HG02981 (cell line): ENCODE data around the gene BLOC1S3.

Experiments used
- ATAC-seq: cut with Tn5 transposase; IDR thresholded peaks from one replicate; pipeline ENCODE4 v1.9.1; 2021; ENCODE audit warnings: mild to moderate bottlenecking, moderate library complexity; ENCODE audit not compliant: unreplicated experiment

BLOC1S3 gene

GRCh38 chr19:45180936-45181335, 2.4 kb downstream of the BLOC1S3 start:
- no peak for ATAC-seq

- no peak for ATAC-seq
Observed at GRCh38 chr19:45182758-45183157, 4.2 kb downstream of the BLOC1S3 start.

GRCh38 chr19:45184115-45184514, 5.5 kb downstream of the BLOC1S3 start:
- ATAC-seq: no peak

- ATAC-seq: no peak
Observed at GRCh38 chr19:45186509-45187334, 8.1 kb downstream of the BLOC1S3 start.

- no peak for ATAC-seq
Observed at GRCh38 chr19:45187421-45188100, 9.0 kb downstream of the BLOC1S3 start.

- no peak for ATAC-seq
Observed at GRCh38 chr19:45189971-45190370, 11.4 kb downstream of the BLOC1S3 start.

- ATAC-seq: no peak
Observed at GRCh38 chr19:45191375-45191774, 12.8 kb downstream of the BLOC1S3 start.

DNA sequence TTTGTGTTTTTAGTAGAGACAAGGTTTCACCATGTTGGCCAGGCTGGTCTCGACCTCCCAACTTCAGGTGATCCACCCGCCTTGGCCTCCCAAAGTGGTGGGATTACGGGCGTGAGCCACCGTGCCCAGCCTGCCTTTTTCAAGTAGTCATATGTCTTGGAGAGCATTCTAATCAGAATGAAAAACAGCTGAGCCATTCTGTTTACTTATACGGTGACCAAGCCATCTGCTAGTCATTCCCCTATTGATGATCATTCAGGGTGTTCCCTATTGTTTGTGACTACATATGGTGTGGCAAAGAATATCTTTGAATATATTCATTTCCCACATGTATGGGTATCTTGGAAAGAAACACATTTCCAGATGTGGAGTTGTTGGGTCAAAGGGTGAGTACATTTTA, 17.2 kb downstream of the BLOC1S3 start:
- no peak for ATAC-seq

DNA sequence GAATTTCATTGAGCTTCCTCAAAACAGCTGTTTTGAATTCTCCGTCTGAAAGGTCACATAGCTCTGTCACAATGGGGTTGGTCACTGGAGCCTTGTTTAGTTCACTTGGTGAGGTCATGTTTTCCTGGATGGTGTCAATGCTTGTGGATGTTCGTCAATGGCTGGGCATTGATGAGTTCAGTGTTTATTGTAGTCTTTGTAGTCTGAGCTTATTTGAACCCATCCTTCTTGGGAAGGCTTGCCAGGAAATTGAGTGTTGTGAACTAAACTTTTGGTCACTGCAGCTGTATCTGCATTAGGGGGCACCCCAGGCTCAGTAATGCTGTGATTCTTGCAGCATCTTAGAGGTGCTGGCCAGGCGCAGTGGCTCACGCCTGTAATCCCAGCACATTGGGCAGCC, 22.0 kb downstream of the BLOC1S3 start:
- no peak for ATAC-seq

DNA sequence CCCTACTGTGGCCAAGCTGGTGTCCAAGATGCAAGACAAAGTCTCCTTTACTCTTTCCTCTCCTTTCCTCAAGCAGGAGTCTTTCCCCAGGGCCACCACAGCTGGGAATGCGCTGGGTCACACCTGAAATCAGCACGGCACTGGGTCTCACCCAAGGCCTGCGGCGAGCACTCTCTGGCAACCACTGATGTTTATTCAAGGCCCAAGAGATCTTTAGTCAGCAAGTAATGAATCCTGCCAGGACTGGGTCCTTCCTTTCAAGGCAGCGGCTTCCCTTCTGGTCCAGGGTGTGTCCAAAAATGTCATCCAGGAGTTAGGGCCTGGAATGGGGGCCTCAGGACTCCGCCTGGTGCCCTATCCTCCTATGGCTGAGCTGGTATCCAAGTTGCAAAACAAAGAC, 24.1 kb downstream of the BLOC1S3 start:
- no peak for ATAC-seq

GRCh38 chr19:45205810-45206209, 27.2 kb downstream of the BLOC1S3 start:
- no peak for ATAC-seq

DNA sequence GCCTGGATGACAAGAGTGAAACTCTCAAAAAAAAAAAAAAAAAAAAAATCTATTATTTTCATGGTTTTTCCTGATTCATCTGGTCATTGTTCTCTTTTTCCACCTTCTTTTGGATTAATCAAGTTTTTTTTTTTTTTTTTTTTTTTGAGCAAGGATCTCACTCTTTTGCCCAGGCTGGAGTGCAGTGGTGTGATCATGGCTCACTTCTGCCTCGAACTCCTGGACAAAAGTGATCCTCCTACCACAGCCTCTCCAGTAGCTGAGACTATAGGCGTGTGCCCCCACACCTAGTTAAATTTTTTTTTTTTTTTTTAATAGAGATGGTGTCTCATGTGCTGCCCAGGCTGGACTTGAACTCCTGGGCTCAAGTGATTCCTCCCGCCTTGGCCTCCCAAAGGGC, 27.7 kb downstream of the BLOC1S3 start:
- no peak for ATAC-seq

- ATAC-seq: no peak
Observed at GRCh38 chr19:45211751-45212381, 33.3 kb downstream of the BLOC1S3 start.

GRCh38 chr19:45213031-45213430, 34.4 kb downstream of the BLOC1S3 start:
- ATAC-seq: no peak

DNA sequence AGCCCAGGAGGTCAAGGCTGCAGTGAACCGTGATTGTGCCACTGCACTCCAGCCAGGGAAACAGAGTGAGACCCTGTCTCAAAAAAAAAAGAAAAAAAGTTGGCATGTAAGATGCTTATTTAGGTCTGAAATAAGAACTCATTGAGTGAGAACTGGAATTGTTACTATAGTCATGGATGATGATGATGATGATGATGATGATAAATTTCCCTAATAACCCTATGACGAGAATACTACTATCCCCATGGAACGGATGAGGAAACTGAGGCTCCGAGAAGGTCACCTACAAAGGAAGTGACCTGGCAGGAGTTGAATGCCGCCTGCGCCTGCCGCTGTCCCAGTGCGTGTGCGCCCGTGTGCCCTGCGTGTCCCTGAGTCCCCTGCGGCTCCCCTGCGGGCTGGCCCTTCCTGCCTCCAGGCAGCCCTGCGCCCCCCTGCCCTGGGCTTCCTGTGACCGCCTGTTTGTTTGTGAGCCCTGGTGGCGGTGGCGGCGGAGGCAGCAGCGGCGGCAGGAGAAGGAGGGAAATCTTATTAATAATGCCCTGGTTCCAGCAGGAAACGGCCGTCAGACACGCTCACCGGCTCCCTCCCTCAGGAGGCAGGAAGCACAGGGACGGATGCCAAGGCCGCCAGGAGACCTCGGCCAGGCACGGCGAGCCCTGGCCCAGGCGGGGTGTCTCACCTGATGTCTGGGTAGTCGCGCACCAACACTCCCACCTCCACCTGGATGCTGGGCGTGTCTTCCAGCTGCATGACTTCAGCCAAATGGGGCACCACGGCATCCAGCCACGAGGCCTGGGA, 37.0 kb downstream of the BLOC1S3 start:
- no peak for ATAC-seq

DNA sequence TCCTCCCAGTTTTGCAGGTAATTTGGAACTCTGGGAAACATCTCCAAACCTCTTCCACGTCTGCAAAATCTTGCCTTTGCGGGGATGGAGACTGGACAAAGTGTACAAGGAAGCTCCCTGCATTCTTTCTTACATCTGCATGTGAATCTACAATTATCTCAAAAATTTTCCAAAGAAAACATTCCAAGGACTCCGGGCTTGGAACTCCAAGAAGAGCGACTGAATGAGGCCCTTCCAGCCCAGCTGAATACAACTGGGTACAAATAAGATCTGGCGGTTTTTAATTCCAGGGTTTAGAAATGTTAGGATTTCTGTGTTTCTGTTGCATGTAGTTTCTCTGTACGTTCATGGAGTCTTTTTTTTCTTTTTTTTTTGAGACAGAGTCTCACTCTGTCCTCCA, 38.1 kb downstream of the BLOC1S3 start:
- ATAC-seq: no peak

DNA sequence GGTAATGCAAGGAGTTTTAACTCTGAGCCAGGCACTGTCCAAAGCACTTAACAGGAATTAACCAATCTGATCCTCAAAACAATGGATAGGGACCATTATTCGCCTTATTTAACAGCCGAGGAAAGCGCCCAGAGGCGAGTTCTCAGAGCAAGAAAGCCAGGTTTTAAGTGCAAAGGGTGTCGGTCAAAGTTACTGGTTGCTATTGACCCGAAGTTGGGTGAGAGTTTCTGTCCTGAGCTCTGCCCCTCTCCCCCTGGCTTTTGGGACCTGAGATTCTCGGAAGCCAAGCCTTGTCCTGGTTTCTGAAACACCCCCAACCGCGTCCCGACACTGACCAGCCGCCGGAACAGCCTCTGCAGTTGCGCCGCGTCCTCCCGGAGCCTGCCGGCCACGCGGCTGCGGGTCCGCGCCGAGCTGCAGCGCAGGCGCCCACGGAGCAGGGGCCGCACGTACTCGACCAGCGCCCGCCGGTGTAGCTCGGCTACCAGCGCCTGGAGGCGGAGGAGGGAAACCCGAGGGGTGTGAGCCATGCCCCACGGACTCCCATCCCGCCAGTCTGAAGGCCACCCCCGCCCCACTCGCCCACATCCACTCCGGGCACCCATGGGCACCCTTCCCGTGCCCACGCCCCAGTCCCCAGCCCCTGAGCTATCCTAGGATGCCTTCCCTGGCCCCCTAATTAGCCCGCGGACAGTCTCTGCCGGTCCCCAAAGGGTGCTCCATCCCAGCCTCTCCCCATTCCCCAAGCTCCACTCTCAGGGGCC, 38.8 kb downstream of the BLOC1S3 start:
- no peak for ATAC-seq

GRCh38 chr19:45217957-45218334, 39.4 kb downstream of the BLOC1S3 start:
- no peak for ATAC-seq

DNA sequence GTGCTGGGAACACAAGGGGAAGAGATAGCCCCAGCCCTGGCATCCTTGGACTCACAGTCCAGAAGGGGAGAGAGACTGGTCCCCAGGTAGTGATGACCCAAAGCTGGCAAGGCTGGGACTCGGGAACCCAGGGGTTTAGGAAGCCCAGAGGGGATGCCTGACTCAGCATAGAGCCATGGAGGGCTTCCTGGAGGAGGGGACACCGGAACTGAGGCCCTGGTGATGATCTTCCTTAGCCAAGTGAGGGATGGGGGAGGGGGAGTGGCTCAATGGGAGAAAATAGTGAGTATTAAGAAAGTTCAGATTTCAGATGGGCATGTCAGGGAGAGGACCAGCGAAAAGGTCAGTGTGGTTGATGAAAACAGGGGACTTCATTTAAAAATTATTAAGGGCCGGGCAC, 39.8 kb downstream of the BLOC1S3 start:
- ATAC-seq: no peak

- no peak for ATAC-seq
Observed at GRCh38 chr19:45218911-45219743, 40.5 kb downstream of the BLOC1S3 start.
